HG03103 (cell line): Measurements from ENCODE around the gene RSRP1.

Source experiments
- ATAC-seq: cut with Tn5 transposase; IDR thresholded peaks from one replicate; pipeline ENCODE4 v1.9.1; 2021; ENCODE audit warnings: low read depth; ENCODE audit not compliant: unreplicated experiment

Gene RSRP1

DNA sequence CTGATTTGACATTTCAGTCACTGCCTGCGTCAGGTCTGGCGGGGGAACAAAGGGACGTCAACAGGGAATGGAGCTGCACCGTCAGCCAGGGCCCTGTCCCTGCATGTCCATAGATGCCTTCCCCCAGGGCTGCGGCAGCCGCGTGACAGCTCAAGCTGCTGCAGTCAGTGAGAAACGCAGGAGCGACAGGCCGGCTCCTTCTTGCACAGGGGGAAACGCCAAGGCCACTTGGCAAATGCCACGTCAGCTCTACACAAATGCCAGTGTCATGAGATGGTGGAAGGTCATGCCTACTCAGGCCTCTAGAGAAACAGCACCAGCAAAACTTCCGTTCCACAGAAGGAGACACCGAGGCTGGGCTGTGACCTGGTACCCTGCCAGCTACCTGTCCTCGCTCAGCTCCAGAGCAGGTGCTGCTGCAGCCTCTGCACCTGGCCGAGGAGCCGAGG lies 52.7 kb downstream of the RSRP1 start:
- ATAC-seq: no peak

DNA sequence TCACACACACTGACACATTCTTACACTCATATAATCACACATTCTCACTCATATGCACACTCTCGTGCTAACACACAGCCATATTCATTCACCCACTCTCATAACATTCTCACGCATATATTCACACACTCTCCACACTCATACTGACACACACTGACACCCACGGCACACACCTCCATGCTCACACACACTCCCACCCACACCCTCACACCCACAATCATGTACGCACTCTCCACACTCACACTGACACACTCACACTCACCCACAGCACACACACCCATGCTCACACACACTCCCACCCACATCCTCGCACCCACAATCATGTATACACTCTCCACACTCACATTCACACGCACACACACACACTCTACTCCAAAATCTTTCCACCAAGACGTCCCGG lies 53.2 kb downstream of the RSRP1 start:
- ATAC-seq: no peak

DNA sequence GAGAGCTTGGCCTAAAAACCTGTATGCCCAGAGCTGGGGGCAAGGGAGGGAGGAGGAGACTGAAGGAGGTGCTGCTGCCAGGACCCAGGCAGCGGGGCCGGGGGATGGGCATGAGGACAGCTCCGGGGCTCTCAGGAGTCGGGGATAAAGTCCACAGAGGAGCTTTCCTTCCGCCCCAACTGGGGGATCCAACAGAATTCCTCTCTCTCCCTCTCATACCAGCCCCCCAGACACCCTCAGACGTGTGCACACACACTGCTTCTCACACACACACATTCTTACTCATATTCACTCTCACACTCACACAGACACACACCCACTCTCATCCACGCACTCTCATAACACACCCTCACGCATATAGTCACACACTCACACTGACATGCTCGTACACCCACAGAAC lies 54.0 kb downstream of the RSRP1 start:
- no peak for ATAC-seq
